Activated CD8-positive, alpha-beta memory T cell treated with anti-CD3 and anti-CD28 coated beads, Interleukin-2, amount 50 U/mL, for 1 hour (primary cell): ENCODE results near the gene FAH.
"Not testable (repeated sequence)": the region's sequence is repeated elsewhere in the genome, so short reads cannot be mapped to it uniquely, and the experiment has no call there.

Source experiments
- DNase-seq: peaks from one replicate; pipeline ENCODE4 v3.0.0-alpha.2; 2020; ENCODE audit errors: extremely low read depth

The FAH gene

GRCh38 chr15:80152896-80153876 is at the start of gene FAH:
Gene FAH, plus strand, starts transcription at chr15:80152999. Its CDS starts 56 bp downstream, at chr15:80153055.
- no peak for DNase-seq

GRCh38 chr15:80105193-80105592 is 47.6 kb upstream of the FAH start:
- no peak for DNase-seq

DNA sequence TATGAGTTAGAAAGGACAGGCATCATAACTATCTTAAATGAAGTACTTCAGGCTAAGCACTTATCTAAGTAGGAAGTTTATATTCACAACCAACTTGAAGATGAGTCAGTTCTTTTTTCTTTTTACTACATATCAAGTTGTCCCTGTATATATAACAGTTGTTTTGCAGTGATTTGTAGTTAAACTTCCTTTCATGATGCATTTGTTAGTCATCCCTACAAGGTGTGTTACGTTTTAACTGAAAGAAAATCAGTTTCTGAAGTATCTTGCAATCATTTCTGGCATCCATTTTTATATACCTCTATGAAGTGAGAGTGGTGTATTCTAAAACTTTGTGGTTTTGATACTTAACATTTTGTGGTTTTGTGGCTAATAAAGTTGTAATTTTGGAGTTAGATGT is 47.2 kb upstream of the FAH start:
- no peak for DNase-seq

DNA sequence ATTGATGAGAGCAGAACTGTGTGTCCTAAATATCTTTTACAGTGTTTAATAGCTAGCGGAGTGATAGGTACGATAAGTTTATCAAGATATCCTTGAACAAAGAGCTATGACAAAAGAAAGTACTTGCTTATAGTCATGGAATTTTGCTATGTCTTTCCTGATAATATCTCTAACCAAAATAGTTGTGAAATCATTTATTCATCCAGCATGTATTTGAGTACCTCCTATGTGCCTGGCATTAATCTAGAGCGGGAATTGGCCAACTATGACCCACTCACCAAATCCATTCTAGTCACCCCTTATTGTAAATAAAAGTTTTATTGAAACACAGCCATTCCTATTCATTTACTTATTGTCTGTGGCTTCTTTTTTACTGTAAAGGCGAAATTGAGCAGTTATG is 46.7 kb upstream of the FAH start:
- DNase-seq: no peak

GRCh38 chr15:80107204-80107603 is 45.6 kb upstream of the FAH start:
- DNase-seq: no peak

DNA sequence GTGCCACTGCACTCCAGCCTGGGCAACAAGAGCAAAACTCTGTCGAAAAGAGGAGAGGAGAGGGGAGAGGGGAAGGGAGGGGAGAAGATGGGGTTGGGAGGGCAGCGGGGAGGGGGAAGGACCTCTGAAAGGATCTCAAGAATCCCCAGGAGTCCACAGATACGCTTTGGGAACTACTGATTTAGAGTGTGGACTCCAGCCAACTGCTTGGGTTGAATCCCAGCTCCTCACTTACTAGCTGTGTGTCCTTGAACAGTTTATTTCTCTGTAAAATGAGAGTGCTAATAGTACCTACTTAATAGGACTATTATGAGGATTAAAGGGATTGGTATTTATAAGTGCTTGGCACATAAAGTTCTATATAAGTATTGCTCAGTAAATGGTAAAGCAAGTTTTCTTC is 45.0 kb upstream of the FAH start:
- DNase-seq: no peak

DNA sequence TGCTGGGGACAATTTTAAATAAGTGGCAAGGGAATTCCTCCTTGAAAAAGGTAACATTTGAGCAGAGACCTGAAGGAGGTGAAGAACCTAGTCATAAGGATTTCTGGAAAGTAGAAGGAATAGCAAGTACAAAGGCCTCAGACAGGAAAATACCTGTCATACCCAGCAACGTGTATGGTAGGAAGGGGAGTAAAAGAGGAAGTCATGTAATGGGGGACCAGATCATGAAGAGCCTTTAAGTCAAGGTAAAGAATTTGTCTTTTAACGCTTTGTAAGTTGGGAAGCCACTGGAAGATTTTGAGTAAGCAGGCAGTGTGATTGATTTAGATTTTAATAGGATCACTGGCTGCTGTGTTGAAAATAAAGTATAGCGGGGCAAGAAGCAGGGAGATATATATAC is 43.4 kb upstream of the FAH start:
- no peak for DNase-seq

DNA sequence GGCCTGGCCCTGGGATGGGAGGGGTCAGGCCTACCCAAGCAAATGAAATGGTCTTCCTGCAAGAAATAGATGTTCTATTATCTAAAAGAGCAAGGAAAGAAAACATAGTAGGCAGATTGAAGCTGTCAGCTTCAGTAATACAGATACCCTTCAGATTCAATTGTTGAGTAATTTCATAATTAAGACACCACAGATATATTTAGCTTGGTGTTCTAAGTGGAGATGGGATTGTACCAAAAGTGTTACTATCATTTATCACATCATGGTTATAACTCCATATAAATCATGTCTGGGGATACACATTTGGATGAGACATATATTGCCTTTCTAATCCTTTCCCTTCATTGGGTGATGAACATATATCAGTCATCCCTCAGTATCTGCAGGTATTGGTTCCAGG is 41.9 kb upstream of the FAH start:
- DNase-seq: no peak

GRCh38 chr15:80114114-80114513 is 38.7 kb upstream of the FAH start:
- no peak for DNase-seq

DNA sequence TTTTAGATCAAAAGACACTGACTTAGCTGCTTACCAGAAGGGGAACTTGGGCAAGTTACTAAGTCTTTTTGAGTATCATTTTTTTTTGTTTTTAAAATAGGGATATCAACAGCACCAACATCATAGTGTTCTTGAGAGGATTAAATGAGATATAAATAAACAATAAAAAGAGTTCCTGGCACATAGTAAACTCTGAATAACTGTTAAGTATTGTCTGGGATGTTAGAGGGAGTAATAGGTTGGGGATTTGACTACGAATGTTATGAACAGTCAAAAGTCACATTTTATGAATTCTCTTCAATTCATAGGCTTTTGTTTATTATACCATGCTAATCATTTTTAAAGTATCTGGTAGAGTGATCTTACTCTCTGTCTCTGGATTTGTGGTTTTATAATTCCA is 37.8 kb upstream of the FAH start:
- no peak for DNase-seq

DNA sequence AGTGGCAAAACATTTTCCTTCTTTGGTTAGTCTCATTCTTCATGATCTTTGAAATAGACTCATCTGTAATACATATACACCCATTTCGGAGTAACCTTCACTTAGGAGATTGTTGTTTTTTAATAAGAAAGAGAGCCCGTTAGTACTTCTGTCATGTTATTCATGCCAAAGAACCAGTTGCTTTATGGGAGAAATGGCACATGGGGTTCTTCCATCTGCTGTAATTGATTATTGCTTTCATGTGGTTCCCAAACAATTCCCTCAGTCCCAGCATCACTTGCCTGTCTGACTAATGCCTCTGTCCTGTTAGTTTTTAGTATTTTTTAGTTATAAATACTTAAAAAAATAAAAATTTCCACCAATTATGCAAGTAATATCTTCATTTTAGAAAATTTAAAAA is 33.8 kb upstream of the FAH start:
- no peak for DNase-seq

DNA sequence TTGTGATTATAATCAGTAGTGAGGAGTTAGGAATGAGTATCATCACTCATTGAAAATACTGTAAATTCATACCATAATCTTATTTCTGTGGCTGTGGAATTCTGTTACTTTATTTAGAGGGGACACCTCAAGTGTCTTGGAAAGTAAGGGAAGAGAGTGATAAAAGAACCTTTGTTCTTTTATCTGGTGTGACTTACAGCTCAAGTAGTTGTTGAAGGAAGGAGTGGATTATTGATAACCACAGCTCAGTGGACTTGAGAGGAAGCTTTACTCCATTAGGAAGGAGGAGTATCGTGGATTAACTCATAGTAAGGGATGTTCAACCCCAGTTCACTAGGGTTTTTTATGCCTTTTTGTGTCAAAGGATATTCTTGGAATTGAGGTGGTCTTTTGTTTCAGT is 32.2 kb upstream of the FAH start:
- no peak for DNase-seq

DNA sequence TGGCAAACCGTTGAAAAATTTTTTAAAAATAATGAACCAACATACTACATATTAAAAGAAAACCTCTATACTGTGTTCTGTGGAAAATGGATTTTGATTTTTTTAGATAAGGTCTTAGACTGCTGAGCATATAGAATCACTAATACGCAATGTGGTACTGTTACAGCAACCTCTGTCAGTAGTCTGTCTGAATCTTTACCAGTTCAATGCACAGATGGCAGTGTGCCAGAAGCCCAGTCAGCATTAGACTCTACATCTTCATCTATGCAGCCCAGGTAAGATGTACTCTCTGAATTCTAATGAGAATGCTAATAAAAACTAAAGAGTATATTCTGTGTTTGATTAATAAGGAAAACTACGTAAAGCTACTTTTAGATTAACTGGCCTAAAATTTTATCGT is 31.3 kb upstream of the FAH start:
- DNase-seq: no peak

DNA sequence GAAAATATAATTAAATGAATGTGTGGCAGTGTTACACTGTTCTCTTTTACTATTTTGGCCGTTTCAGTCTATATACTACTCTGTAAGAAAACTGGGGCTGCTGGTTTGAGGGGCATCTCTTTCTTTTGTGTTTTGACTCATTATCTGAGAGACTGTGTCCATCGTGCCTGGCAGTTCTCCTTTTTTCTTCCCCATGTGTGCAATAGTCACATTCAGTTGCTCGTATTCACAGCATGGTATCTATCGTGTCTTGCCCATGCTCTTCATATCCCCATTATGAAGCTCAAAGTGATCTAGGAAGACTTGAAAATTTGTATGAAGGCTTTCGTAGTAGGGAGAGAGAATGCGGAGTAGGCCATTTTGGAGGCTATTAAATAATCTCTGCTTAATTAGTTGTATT is 29.8 kb upstream of the FAH start:
- no peak for DNase-seq

DNA sequence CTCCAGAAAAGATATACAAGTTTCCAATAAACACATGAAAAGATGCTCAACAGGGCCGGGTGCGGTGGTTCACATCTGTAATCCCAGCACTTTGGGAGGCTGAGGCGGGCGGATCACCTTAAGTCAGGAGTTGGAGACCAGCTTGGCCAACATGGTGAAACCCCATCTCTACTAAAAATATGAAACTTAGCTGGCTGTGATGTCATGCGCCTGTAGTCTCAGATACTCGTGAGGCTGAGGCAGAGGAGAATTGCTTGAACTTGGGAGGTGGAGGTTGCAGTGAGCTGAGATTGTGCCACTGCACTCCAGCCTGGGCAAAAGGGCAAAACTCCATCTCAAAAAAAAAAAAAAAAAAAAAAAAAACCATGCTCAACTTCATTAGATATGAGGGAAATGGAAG is 25.5 kb upstream of the FAH start:
- DNase-seq: not testable (repeated sequence)

DNA sequence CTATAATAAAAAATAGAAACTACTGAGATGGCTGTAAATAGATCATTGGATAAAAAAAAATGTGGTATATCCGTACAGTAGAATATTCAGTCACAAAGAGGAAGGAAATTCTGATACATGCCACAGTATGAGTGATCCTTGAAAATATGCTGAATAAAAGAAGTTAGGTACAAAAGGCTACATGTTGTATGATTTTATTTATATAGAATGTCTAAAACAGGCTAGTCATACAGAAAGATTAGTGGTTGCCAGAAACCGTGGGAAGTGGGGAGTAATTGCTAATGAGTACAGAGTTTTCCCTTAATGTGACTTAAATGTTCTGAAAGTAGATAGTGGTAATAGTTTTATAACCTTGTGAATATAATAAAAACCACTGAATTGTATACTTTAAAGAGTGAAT is 24.9 kb upstream of the FAH start:
- no peak for DNase-seq

- DNase-seq: no peak
Measured at GRCh38 chr15:80132382-80132781, 20.4 kb upstream of the FAH start.

DNA sequence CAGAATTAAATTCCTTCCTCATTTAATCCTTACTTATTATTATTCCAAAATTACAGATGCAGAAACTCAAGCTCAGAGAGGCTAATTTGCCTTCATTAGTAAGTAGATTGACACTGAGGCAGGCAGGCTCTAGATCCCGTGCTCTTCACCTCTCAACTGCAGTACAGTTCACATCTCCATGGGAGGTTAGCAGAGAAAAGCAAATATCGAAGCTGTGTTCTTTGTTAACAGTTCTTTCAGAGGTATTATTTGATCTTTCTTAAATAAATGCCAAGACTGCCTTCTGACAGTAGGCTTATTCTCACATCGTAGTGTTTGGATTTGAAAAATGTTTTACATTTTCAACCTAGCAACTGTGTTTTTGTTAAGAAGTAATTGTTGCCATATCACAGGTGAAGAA is 15.9 kb upstream of the FAH start:
- DNase-seq: no peak

DNA sequence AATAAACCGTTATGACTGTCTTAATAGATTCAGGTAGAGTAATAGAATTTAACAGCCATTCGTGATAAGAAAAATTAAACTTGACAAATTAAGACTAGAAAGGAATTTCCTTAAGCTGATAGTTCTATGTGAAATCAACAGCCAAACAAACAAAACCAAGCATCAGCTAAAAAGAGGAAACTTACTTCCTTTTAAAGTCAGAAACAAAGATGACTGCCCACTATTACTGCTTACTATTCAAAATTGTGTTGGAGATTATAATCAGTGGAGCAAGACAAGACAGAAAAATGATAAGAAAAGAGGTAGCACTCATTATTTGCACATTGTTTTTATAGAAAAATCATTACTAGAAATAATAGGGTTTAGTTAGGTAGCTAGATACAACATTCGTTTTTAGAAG is 13.8 kb upstream of the FAH start:
- DNase-seq: no peak

- DNase-seq: no peak
Measured at GRCh38 chr15:80140909-80141308, 11.9 kb upstream of the FAH start.

DNA sequence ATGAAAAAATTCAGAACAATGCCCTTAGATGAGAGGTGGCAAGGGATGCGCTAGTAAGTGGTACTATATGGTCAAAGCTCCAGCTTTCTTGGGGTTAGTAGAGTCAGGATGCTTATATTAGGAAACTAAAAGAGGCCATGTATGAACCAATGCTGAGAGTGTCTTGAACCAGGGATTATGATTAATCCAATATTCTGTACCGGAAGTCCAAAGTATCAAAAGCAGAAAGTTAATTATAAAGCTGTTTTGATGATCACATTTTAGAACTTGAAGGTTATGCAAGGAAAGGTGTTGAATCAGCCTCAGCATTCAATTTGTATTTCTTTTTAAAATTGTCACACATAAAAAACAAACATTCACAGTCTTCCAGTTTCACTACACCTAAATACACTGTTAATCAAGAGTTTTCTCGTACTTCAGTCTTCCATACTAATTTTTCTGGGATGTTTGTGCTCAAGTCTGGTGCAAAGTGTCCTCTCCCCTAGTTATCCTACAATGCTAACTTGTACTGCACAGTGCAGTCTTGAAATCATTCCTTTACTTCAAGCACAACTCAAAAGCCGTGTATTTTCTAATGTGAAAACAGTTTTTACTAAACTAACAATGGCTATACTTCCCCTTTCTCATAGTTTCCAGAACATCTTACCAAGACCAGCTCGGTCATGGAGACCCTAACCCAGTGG is 10.7 kb upstream of the FAH start:
- DNase-seq: no peak

DNA sequence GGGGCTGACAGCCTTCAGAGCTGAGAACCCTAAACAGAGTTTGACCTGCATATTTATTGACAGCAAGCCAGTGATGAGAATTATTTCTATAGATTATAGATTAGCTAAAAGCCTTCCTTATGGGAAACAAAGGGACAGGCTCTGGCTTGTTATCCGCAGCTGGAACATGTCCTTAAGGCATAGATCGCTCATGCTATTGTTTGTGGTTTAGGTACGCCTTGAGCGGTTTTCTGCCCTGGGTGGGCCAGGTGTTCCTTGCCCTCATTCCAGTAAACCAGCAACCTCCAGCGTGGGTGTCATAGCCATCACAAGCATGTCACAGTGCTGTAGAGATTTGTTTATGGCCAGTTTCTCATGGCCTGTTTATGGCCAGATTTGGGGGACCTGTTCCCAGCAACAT is 10.2 kb upstream of the FAH start:
- no peak for DNase-seq

GRCh38 chr15:80151148-80151547 is 1.7 kb upstream of the FAH start:
- DNase-seq: no peak
